SIG-M5 (cell line): ENCODE measurements around the gene NFKBIB.

Experiments
- DNase-seq: peaks from one replicate; lab custom pipeline; 2025; lab: John Stamatoyannopoulos, UW

The NFKBIB gene

DNA sequence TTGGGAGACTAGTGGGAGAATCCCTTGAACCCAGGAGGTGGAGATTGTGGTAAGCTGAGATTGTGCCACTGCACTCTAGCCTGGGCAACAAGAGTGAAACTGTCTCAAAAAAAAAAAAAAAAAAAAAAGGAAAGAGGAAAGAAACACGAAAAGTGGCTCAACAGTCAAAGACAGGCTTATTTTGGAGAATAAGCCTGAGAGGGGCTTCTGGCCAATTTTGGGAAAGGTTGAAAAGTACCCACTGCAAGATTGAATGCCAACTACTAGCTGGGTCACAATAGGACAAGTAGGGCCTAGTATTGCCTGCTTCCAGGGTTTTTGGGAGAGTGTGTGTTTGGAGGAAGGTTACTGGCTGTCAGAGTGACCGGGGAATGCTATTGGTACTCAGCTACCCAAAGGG is 58.5 kb downstream of the NFKBIB start:
- DNase-seq, result no peak
